Non-pigmented ciliary epithelial cell (primary cell): ENCODE results near the gene BRPF3.

ENCODE experiments used
- DNase-seq: peaks from one replicate; pipeline ENCODE4 v3.0.0-alpha.2; 2010; ENCODE audit warnings: low read depth

BRPF3 gene

GRCh38 chr6:36269834-36270705 lies 73.5 kb downstream of the BRPF3 start, which contains the start of gene PNPLA1:
Gene PNPLA1, plus strand, starts transcription at chr6:36270060. Its CDS starts 400 bp downstream, at chr6:36270460.
- DNase-seq, result no peak

- no peak for DNase-seq
Observed at GRCh38 chr6:36272234-36272633, 75.7 kb downstream of the BRPF3 start.

GRCh38 chr6:36273067-36273466 lies 76.5 kb downstream of the BRPF3 start:
- DNase-seq, result no peak

- no peak for DNase-seq
Observed at GRCh38 chr6:36273802-36274514, 77.4 kb downstream of the BRPF3 start.

- no peak for DNase-seq
Observed at GRCh38 chr6:36276581-36277536, 80.3 kb downstream of the BRPF3 start.

GRCh38 chr6:36277946-36278470 lies 81.5 kb downstream of the BRPF3 start:
- no peak for DNase-seq

- no peak for DNase-seq
Observed at GRCh38 chr6:36280467-36280866, 83.9 kb downstream of the BRPF3 start.

- DNase-seq, result no peak
Observed at GRCh38 chr6:36280983-36281382, 84.4 kb downstream of the BRPF3 start.
